D721Med (cell line): ENCODE results near the gene FARS2.

Experiments used
- DNase-seq: peaks from one replicate; pipeline ENCODE4 v3.0.0; 2011; ENCODE audit warnings: low spot score; ENCODE audit not compliant: insufficient read length
- FAIRE-seq: peaks from 2 replicates; lab custom pipeline; 2011; peaks lifted over from hg19 to GRCh38; lab: Jason Lieb, UNC
- CTCF ChIP-seq: IDR thresholded peaks from 2 replicates; pipeline ENCODE4 v1.5.1; 2012; ENCODE audit warnings: mild to moderate bottlenecking, control low read depth; ENCODE audit not compliant: insufficient read depth; ENCODE audit errors: missing control alignments

FARS2 gene

GRCh38 chr6:5260111-5260620 is 1.1 kb upstream of the FARS2 start:
- TF ChIP-seq CTCF, result no peak
- DNase-seq, result peak; percentile 26
- FAIRE-seq, result no peak

GRCh38 chr6:5261545-5262109 is 314 bp downstream of the FARS2 start:
- DNase-seq, result no peak
- no peak for FAIRE-seq
- TF ChIP-seq CTCF, result no peak

- no peak for FAIRE-seq
- no peak for TF ChIP-seq CTCF
- no peak for DNase-seq
These were observed 5.1 kb downstream of the FARS2 start for GRCh38 chr6:5266423-5266822.

GRCh38 chr6:5270093-5270680 is 8.9 kb downstream of the FARS2 start:
- TF ChIP-seq CTCF, result no peak
- FAIRE-seq (no peak), DNase-seq (no peak)

- no peak for TF ChIP-seq CTCF
- no peak for DNase-seq
- no peak for FAIRE-seq
These were observed 10.6 kb downstream of the FARS2 start for GRCh38 chr6:5271926-5272325.

- FAIRE-seq, result no peak
- DNase-seq, result no peak
- TF ChIP-seq CTCF, result no peak
These were observed 12.9 kb downstream of the FARS2 start for GRCh38 chr6:5274231-5274630.

GRCh38 chr6:5275497-5275896 is 14.2 kb downstream of the FARS2 start:
- DNase-seq, result no peak
- FAIRE-seq, result peak; percentile 11
- peak; percentile 28 for TF ChIP-seq CTCF
